Measurements from ENCODE around the gene RNLS.

RNLS gene

DNA sequence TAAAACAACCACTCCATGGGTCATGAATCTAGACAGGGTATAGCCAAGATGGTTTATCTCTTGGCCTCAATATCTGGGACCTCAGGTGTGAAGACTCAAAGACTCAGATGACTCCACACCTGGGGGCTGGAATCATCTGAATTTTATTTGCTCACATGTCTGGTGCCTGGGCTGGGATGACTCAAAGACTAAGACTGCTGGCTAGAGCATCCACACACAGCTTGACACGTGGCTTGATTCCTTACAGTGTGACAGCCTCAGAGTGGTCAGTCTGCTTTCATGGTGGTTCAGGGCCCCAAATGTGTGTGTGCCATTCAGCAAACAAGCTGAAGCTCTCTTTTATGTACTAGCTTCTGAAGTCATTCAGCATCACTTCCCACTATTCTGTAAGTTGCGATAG, 333.7 kb downstream of the RNLS start:
- H3K27me3 ChIP-seq (ENCODE audit: low read depth), result no peaks in the 10 kb centered on the region
- in situ Hi-C loops (cut with MboI; ENCODE audit: low sequenced_read_pairs), result no loop called here
- DNase-seq (ENCODE audit: low spot score in 2 of 2), result no peak
- no peaks in the 10 kb centered on the region for H3K36me3 ChIP-seq (replicated peaks)
- H3K4me1 ChIP-seq, result 0 out of 2 replicates have a peak, but pooled peaks cover 4% of the 10 kb centered on the region
- no peak overlapping the region for H3K4me3 ChIP-seq
- H3K9me3 ChIP-seq, result no peaks in the 10 kb centered on the region

GRCh38 chr10:88246675-88247074, 336.4 kb downstream of the RNLS start:
- Histone ChIP-seq H3K9me3 (no peaks in the 10 kb centered on the region), H3K4me1 (peaks cover 13% of the 10 kb centered on the region), H3K27me3 (ENCODE audit: low read depth) (no peaks in the 10 kb centered on the region), H3K4me3 (no peak overlapping the region), H3K36me3 (replicated peaks) (no peaks in the 10 kb centered on the region)
- in situ Hi-C loops (cut with MboI; ENCODE audit: low sequenced_read_pairs), result no loop called here
- DNase-seq (ENCODE audit: low spot score in 2 of 2), result no peak

GRCh38 chr10:88245974-88246511, 337.1 kb downstream of the RNLS start:
- Histone ChIP-seq H3K4me1 (peaks cover 13% of the 10 kb centered on the region), H3K36me3 (replicated peaks) (no peaks in the 10 kb centered on the region), H3K27me3 (ENCODE audit: low read depth) (no peaks in the 10 kb centered on the region), H3K9me3 (no peaks in the 10 kb centered on the region), H3K4me3 (no peak overlapping the region)
- in situ Hi-C loops (cut with MboI; ENCODE audit: low sequenced_read_pairs), result no loop called here
- no peak for DNase-seq (ENCODE audit: low spot score in 2 of 2)

DNA sequence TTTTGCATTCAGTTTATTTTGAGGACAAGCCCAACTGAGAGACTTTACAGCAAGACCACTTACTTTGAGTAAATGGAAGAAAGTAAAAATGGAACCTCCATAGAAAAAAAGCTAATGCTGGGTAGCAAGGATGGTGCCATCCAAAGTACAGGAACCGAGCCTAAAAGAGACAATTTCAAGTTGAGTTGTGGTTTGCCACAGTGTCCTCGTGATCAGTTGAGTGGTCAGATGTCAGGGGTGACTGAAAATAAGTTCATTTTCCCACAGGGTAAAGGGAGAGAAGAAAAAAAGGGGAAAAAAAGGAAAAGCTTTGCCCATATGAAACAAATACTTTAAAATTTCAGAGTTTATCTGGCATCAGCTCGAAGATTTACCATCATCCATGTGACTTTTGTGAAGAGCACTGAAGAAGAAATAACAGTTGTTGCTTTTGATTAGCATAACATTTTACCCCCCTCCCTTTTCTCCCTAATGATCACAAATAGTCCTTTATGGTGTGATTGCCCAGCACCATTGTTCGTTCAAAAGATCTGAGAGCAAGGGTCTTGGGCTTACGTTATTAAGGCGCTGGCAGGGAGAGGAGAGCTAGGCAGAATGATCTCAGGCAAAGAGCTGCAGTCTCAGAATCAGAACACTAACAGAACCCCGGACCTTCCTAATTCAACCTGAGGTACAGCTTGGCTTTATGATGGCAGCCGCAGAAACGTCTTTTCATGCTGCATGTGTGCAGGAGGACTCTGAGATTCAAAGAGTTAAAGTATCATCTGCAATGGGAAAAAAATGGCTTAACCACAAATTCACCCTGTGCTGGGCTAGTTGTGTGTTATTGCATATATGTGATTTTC, 338.1 kb downstream of the RNLS start:
- Histone ChIP-seq H3K36me3 (replicated peaks) (no peaks in the 10 kb centered on the region), H3K4me1 (peaks cover 13% of the 10 kb centered on the region), H3K4me3 (no peak overlapping the region), H3K9me3 (no peaks in the 10 kb centered on the region), H3K27me3 (ENCODE audit: low read depth) (no peaks in the 10 kb centered on the region)
- in situ Hi-C loops (cut with MboI; ENCODE audit: low sequenced_read_pairs), result no loop called here
- DNase-seq (ENCODE audit: low spot score in 2 of 2), result no peak

- H3K27me3 ChIP-seq (ENCODE audit: low read depth), result no peaks in the 10 kb centered on the region
- no peaks in the 10 kb centered on the region for H3K9me3 ChIP-seq
- no peaks in the 10 kb centered on the region for H3K36me3 ChIP-seq (replicated peaks)
- peaks cover 10% of the 10 kb centered on the region for H3K4me1 ChIP-seq
- no peak for DNase-seq (ENCODE audit: low spot score in 2 of 2)
- in situ Hi-C loops (cut with MboI; ENCODE audit: low sequenced_read_pairs), result no loop called here
- no peak overlapping the region for H3K4me3 ChIP-seq
These were observed 339.0 kb downstream of the RNLS start for GRCh38 chr10:88243836-88244730.

DNA sequence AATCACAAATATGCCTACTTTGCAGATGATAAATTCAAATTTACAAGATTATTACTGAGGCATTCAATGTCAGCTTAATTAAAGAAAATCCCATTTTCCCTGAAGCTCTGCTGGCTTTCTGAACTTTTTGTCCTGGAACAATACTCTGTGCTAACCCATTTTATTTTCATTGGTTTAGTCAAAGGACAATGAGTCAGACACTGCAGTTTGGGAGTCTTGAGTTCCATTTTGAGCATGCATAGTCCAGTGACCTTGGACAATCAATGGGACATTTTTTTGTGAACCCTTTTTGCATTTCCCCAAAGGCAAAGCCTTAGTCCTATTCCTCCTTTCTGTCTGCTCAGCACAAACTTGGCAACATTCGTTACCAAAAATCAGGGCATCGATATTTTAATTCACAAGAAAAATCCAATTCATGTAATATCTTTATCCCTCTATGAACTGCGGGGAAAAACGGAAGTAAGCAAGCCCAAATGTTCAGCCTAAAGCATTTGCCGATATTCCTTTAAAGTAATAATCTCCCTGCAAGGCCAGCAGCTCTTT, 339.8 kb downstream of the RNLS start:
- H3K4me3 ChIP-seq, result no peak overlapping the region
- H3K27me3 ChIP-seq (ENCODE audit: low read depth), result no peaks in the 10 kb centered on the region
- in situ Hi-C loops (cut with MboI; ENCODE audit: low sequenced_read_pairs), result no loop called here
- DNase-seq (ENCODE audit: low spot score in 2 of 2), result peak; percentile 12 to 58
- peaks cover 10% of the 10 kb centered on the region for H3K4me1 ChIP-seq
- no peaks in the 10 kb centered on the region for H3K9me3 ChIP-seq
- H3K36me3 ChIP-seq (replicated peaks), result no peaks in the 10 kb centered on the region

DNA sequence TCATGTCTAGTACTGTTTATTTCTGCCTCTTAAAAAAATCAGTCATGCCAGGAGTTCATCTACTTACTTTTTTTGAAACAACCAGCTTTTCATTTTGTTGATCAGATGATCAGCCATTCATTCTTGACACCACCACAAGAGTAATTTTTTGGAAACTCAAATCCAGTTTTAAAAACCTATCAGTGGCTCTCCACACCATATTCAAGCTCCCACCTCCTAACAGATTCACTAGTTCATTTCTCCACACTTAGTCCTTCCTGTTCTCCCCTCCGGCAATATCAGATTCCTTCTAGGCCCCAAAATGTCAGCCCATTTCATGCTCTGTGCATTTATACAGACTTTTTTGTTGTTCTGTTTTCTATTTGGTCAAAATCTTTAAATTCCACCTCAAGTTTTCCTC, 341.6 kb downstream of the RNLS start:
- H3K4me1 ChIP-seq, result peaks cover 10% of the 10 kb centered on the region
- in situ Hi-C loops (cut with MboI; ENCODE audit: low sequenced_read_pairs), result no loop called here

GRCh38 chr10:88239212-88239611, 343.9 kb downstream of the RNLS start:
- Histone ChIP-seq H3K36me3 (replicated peaks) (no peaks in the 10 kb centered on the region), H3K4me1 (peaks cover 10% of the 10 kb centered on the region), H3K9me3 (no peaks in the 10 kb centered on the region), H3K4me3 (no peak overlapping the region), H3K27me3 (ENCODE audit: low read depth) (no peaks in the 10 kb centered on the region)
- no peak for DNase-seq (ENCODE audit: low spot score in 2 of 2)
- in situ Hi-C loops (cut with MboI; ENCODE audit: low sequenced_read_pairs), result no loop called here

More for the DNA sequence above, 341.6 kb downstream of the RNLS start:
- H3K27me3 ChIP-seq (ENCODE audit: low read depth), result no peaks in the 10 kb centered on the region
- DNase-seq (ENCODE audit: low spot score in 2 of 2), result no peak
- no peak overlapping the region for H3K4me3 ChIP-seq
- H3K9me3 ChIP-seq, result no peaks in the 10 kb centered on the region
- no peaks in the 10 kb centered on the region for H3K36me3 ChIP-seq (replicated peaks)

- Histone ChIP-seq H3K27me3 (ENCODE audit: low read depth) (no peaks in the 10 kb centered on the region), H3K4me3 (no peak overlapping the region), H3K36me3 (replicated peaks) (no peaks in the 10 kb centered on the region), H3K9me3 (no peaks in the 10 kb centered on the region), H3K4me1 (peaks cover 6% of the 10 kb centered on the region)
- in situ Hi-C loops (cut with MboI; ENCODE audit: low sequenced_read_pairs), result no loop called here
- DNase-seq (ENCODE audit: low spot score in 2 of 2), result no peak
These were observed 344.6 kb downstream of the RNLS start for GRCh38 chr10:88238615-88238914.

DNA sequence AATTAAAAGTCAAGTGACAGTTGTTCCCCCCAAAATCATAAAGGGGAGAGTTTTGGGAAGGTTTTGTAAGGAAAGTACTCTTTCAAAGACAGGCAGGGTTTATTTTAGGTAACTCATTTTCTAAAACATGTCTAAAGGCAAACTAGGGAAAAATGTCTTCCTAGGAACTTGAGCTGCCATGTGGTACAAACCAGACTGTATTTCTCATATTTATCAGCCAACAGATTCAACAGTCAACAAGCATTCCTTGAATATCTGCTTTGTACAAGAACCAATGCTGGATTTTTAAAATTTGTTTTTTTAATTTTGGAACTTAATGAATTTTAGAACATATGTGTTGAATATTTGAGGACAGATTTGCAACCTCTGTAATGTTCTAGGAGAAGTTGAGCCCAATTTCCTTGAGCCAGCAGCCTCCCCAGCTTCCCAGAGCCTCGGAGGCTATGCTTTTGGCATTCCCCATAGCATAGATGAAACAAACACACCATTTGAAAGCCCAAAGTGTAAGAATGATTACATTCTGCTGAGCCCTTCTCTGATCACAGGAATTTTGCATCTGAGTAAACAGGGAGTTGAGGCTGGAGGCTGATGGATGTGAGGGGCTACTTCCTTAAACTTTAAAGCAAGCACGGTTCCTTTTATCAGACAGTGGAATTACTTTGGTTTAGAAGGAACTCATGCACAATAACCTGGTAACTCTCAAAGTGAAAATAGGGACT, 345.1 kb downstream of the RNLS start:
- no peak for DNase-seq (ENCODE audit: low spot score in 2 of 2)
- no peaks in the 10 kb centered on the region for H3K9me3 ChIP-seq
- no peaks in the 10 kb centered on the region for H3K36me3 ChIP-seq (replicated peaks)
- in situ Hi-C loops (cut with MboI; ENCODE audit: low sequenced_read_pairs), result no loop called here
- H3K27me3 ChIP-seq (ENCODE audit: low read depth), result no peaks in the 10 kb centered on the region
- no peak overlapping the region for H3K4me3 ChIP-seq
- H3K4me1 ChIP-seq, result peaks cover 3% of the 10 kb centered on the region

GRCh38 chr10:88236121-88236743, 346.9 kb downstream of the RNLS start:
- no peak for DNase-seq (ENCODE audit: low spot score in 2 of 2)
- in situ Hi-C loops (cut with MboI; ENCODE audit: low sequenced_read_pairs), result no loop called here
- Histone ChIP-seq H3K4me3 (no peak overlapping the region), H3K36me3 (replicated peaks) (no peaks in the 10 kb centered on the region), H3K9me3 (no peaks in the 10 kb centered on the region), H3K27me3 (ENCODE audit: low read depth) (no peaks in the 10 kb centered on the region), H3K4me1 (no peaks in the 10 kb centered on the region)

DNA sequence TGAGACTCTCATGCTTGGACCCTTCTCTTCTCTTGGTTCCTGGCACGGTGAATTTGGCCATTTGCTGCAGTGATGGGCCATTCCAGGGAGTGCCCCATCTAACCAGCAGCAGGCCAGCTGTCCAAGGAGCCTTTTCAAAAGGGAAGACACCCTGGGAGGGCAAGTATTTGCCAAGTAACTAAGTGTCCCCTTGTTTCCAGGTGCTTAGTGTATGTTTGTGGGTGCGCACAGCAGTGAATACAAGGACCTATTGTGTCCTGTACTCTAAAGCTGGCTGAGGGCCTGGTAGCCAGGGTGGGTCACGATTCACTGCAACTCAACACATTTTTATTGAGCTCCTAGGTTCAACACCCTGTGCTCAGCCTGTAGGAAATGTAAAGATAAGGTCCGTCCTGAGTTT, 348.8 kb downstream of the RNLS start:
- Histone ChIP-seq H3K27me3 (ENCODE audit: low read depth) (no peaks in the 10 kb centered on the region), H3K36me3 (replicated peaks) (no peaks in the 10 kb centered on the region), H3K4me3 (no peak overlapping the region), H3K4me1 (no peaks in the 10 kb centered on the region), H3K9me3 (no peaks in the 10 kb centered on the region)
- in situ Hi-C loops (cut with MboI; ENCODE audit: low sequenced_read_pairs), result no loop called here
- DNase-seq (ENCODE audit: low spot score in 2 of 2), result no peak

GRCh38 chr10:88233870-88234269, 349.2 kb downstream of the RNLS start:
- H3K36me3 ChIP-seq (replicated peaks), result no peaks in the 10 kb centered on the region
- DNase-seq (ENCODE audit: low spot score in 2 of 2), result no peak
- H3K27me3 ChIP-seq (ENCODE audit: low read depth), result no peaks in the 10 kb centered on the region
- no peaks in the 10 kb centered on the region for H3K9me3 ChIP-seq
- in situ Hi-C loops (cut with MboI; ENCODE audit: low sequenced_read_pairs), result no loop called here
- no peaks in the 10 kb centered on the region for H3K4me1 ChIP-seq
- H3K4me3 ChIP-seq, result no peak overlapping the region
